ENCODE measurements around the gene CEP131.

Gene CEP131

GRCh38 chr17:81197409-81197795, 25.4 kb downstream of the CEP131 start:
- no peak for DNase-seq

- no peak for DNase-seq
Observed at GRCh38 chr17:81196505-81197408, 26.0 kb downstream of the CEP131 start.

- no peak for DNase-seq
Observed at GRCh38 chr17:81195941-81196495, 26.7 kb downstream of the CEP131 start.

GRCh38 chr17:81194941-81195901, 27.5 kb downstream of the CEP131 start:
- DNase-seq: no peak

GRCh38 chr17:81194225-81194760, 28.5 kb downstream of the CEP131 start:
- no peak for DNase-seq

GRCh38 chr17:81193470-81194224, 29.1 kb downstream of the CEP131 start:
- DNase-seq: no peak

- no peak for DNase-seq
Observed at GRCh38 chr17:81193051-81193410, 29.7 kb downstream of the CEP131 start.

- DNase-seq: no peak
Observed at GRCh38 chr17:81192386-81193050, 30.2 kb downstream of the CEP131 start.

- no peak for DNase-seq
Observed at GRCh38 chr17:81191646-81192045, 31.1 kb downstream of the CEP131 start.

- DNase-seq: no peak
Observed at GRCh38 chr17:81191116-81191515, 31.6 kb downstream of the CEP131 start.

GRCh38 chr17:81190591-81190990, 32.2 kb downstream of the CEP131 start:
- no peak for DNase-seq

- DNase-seq: no peak
Observed at GRCh38 chr17:81189670-81190530, 32.9 kb downstream of the CEP131 start.

GRCh38 chr17:81189016-81189415, 33.7 kb downstream of the CEP131 start:
- DNase-seq: no peak

GRCh38 chr17:81188491-81188840, 34.3 kb downstream of the CEP131 start:
- DNase-seq: no peak

GRCh38 chr17:81187586-81188490, 34.9 kb downstream of the CEP131 start:
- DNase-seq: no peak

- no peak for DNase-seq
Observed at GRCh38 chr17:81187120-81187519, 35.6 kb downstream of the CEP131 start.

- no peak for DNase-seq
Observed at GRCh38 chr17:81186203-81186602, 36.6 kb downstream of the CEP131 start.

GRCh38 chr17:81184555-81184954, 38.2 kb downstream of the CEP131 start:
- DNase-seq: no peak

GRCh38 chr17:81183807-81184206, 39.0 kb downstream of the CEP131 start:
- no peak for DNase-seq

GRCh38 chr17:81183316-81183715, 39.4 kb downstream of the CEP131 start:
- no peak for DNase-seq
